RWPE2 (cell line): ENCODE measurements around the gene FCRLB.

ENCODE experiments used
- ATAC-seq: fragments of 200-7000 bp; cut with Tn5 transposase; 3 replicates; pipeline ENCODE4 v1.9.1; 2021; ENCODE audit warnings: low read depth
- DNase-seq: peaks from one replicate; pipeline ENCODE4 v3.0.0-alpha.2; 2020; ENCODE audit warnings: low spot score
- H3K27ac ChIP-seq: fragments of 450-650 bp; 2 replicates; pipeline ENCODE4 v1.5.1; 2017; ENCODE audit warnings: mild to moderate bottlenecking; ENCODE audit not compliant: poor library complexity, severe bottlenecking
- H3K27me3 ChIP-seq: fragments of 250-450 bp; sonication (Bioruptor Pico); 2 replicates; pipeline ENCODE4 v1.5.1; 2021; ENCODE audit warnings: mild to moderate bottlenecking, moderate library complexity; ENCODE audit not compliant: insufficient read depth, poor library complexity, severe bottlenecking
- H3K36me3 ChIP-seq: fragments of 250-450 bp; sonication (Bioruptor Pico); 2 replicates; pipeline ENCODE4 v1.5.1; 2020; ENCODE audit warnings: low read depth, mild to moderate bottlenecking, moderate library complexity
- H3K4me1 ChIP-seq: fragments of 250-450 bp; sonication (Bioruptor Pico); 2 replicates; pipeline ENCODE4 v1.5.1; 2021; ENCODE audit warnings: mild to moderate bottlenecking, moderate library complexity; ENCODE audit not compliant: insufficient read depth, poor library complexity, severe bottlenecking
- H3K4me3 ChIP-seq: fragments of 250-450 bp; sonication (Bioruptor Pico); 2 replicates; pipeline ENCODE4 v1.5.1; 2021; ENCODE audit warnings: mild to moderate bottlenecking, moderate library complexity; ENCODE audit not compliant: severe bottlenecking
- H3K9me3 ChIP-seq: fragments of 250-450 bp; sonication (Bioruptor Pico); 2 replicates; pipeline ENCODE4 v1.5.1; 2021; ENCODE audit warnings: mild to moderate bottlenecking, moderate library complexity; ENCODE audit not compliant: severe bottlenecking
- TF ChIP-seq, protein P1 (sequence below): fragments of 450-650 bp; IDR thresholded peaks from one replicate; pipeline ENCODE4 v1.5.1; 2017; ENCODE audit warnings: mild to moderate bottlenecking, moderate library complexity; ENCODE audit not compliant: poor library complexity, severe bottlenecking

Gene FCRLB

DNA sequence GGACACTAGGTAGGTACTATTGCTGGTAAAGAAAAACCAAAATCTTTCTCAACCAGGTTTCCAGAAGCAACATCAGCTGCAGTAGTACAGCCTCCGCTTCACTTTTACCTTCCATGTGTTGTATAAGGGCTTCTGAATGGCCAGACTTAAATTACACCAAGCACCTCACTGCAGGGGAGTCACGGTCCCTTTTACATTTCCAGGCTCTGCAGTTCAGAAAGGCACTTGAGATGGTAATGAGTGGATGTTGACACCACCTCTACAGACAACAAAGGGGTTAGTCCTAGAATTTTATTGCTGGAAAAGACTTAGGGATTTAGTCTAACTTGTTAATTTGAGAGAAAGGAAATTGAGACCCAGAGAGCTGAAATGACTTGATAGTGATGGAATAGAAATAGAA lies 16.3 kb downstream of the FCRLB start:
- Histone ChIP-seq H3K36me3 (no peaks in the 10 kb centered on the region), H3K4me1 (peaks cover 39% of the 10 kb centered on the region), H3K9me3 (no peaks in the 10 kb centered on the region), H3K27me3 (no peaks in the 10 kb centered on the region), H3K4me3 (no peak overlapping the region), H3K27ac (peak overlapping the region; percentile 92)
- TF ChIP-seq, protein P1, sequence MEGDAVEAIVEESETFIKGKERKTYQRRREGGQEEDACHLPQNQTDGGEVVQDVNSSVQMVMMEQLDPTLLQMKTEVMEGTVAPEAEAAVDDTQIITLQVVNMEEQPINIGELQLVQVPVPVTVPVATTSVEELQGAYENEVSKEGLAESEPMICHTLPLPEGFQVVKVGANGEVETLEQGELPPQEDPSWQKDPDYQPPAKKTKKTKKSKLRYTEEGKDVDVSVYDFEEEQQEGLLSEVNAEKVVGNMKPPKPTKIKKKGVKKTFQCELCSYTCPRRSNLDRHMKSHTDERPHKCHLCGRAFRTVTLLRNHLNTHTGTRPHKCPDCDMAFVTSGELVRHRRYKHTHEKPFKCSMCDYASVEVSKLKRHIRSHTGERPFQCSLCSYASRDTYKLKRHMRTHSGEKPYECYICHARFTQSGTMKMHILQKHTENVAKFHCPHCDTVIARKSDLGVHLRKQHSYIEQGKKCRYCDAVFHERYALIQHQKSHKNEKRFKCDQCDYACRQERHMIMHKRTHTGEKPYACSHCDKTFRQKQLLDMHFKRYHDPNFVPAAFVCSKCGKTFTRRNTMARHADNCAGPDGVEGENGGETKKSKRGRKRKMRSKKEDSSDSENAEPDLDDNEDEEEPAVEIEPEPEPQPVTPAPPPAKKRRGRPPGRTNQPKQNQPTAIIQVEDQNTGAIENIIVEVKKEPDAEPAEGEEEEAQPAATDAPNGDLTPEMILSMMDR, result no peak
- no peak for ATAC-seq
- DNase-seq, result no peak

DNA sequence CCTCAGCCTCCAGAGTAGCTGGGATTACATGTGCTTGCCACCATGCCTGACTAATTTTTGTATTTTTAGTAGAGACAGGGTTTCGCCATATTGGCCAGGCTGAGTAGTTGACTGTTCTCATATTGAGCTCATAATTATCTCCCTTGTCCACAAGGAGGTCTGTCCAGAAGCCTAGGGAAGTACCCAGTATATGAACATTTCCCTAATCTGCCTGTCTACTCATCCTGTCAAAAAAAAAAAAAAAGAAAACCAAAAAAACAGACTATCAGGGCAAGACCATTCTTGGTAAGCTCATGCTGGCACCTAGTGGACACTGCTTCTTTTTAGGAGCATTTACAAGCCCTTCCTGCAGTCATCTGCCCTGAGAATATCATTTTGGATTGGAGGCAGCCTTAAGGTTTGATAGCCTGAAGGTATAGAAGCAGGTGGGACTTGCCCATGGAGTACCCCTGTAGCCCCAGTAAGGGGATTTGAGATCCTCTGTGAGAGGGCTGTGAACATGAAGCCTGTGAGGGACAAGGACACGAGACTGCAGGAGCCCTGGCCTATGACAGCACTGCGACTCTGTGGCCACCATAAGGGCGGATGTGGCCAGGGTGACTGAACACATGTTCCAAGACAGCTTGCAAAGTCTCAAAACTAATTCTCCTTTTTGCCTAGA lies 17.4 kb downstream of the FCRLB start:
- DNase-seq, result no peak
- H3K27me3 ChIP-seq, result no peaks in the 10 kb centered on the region
- TF ChIP-seq, protein P1, result peak; percentile 83
- peaks cover 30% of the 10 kb centered on the region for H3K4me1 ChIP-seq
- H3K27ac ChIP-seq, result no peak overlapping the region
- H3K36me3 ChIP-seq, result no peaks in the 10 kb centered on the region
- ATAC-seq, result peak; percentile 70
- H3K4me3 ChIP-seq, result no peak overlapping the region
- no peaks in the 10 kb centered on the region for H3K9me3 ChIP-seq

DNA sequence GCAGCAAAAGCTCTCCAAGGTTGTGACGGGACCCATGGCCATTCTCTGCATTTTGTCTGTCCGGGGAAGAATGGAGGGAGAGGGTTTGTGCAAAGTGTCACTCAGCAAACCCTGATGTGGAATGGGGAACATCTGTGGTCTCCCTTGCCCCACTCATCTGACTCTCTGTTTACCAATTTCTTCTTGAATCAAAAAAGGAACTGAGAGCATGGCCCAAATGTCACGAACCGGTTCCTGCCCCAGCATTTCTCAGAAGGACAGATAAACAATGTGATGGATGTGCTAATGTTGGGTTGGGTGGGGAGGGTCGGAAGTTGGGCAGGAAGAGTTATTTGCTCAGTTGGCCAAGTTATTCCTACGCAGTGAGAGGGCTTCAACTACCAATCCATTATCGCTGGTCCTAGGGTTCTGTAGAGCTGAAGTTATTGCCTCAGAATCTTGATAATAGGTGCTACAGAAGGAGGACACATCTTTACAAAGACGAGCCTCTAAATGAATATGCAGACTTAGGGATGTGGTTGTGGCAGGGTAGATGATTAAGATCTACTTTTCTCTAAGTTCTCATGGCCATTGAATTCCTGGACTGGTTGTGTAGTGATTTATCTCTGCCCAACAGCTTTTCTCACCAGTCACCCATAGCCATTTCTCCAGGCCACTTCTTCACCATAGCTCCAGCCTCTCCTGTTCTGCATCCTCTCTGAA lies 18.7 kb downstream of the FCRLB start:
- peaks cover 25% of the 10 kb centered on the region for H3K4me1 ChIP-seq
- DNase-seq, result no peak

DNA sequence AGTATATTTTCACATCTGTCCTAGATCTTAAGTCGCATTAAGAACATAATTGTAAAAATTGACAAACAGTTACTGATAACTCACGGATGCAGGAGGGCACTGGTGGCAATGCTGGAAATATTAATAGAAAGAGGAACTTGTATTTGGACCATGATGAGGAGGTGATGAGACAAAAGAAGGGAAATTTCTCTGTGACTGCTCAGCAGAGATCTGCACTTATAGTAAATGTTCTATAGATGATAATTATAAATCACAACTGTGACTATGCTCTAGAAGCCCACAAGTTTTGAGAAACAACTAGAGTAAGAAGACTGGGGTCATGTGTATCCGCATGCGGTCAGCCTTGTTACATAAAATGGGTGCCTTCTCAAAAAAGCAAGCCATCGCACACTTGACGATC lies 19.6 kb downstream of the FCRLB start:
- ATAC-seq, result no peak
- DNase-seq, result no peak
- Histone ChIP-seq H3K9me3 (no peaks in the 10 kb centered on the region), H3K27ac (no peak overlapping the region), H3K27me3 (no peaks in the 10 kb centered on the region), H3K4me1 (peaks cover 18% of the 10 kb centered on the region), H3K36me3 (no peaks in the 10 kb centered on the region), H3K4me3 (no peak overlapping the region)
- TF ChIP-seq, protein P1, result no peak

More for the DNA sequence above, 18.7 kb downstream of the FCRLB start:
- no peaks in the 10 kb centered on the region for H3K36me3 ChIP-seq
- H3K27me3 ChIP-seq, result no peaks in the 10 kb centered on the region
- ATAC-seq, result no peak
- TF ChIP-seq, protein P1, result no peak
- H3K9me3 ChIP-seq, result no peaks in the 10 kb centered on the region
- H3K27ac ChIP-seq, result no peak overlapping the region
- H3K4me3 ChIP-seq, result no peak overlapping the region

DNA sequence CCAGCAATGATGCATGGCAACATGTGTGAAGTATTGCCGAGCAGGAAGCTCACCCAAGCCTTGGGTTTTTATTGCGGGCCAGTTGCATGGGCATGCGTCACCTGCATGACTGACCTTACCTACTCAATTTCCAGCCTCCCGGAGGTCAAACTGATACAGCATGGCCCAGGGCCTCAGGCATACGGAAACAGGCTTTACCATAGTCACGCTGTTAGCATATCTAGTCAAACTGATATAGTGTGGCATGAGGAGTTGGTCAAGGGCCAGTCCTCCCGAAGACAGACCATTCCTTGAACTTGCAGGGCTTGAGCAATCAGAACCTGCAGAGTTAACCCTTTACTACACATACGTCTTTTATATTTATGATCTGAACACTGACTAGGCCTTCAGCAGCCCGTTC lies 21.9 kb downstream of the FCRLB start:
- H3K4me3 ChIP-seq, result no peak overlapping the region
- no peak for ATAC-seq
- no peaks in the 10 kb centered on the region for H3K36me3 ChIP-seq
- DNase-seq, result no peak
- peaks cover 5% of the 10 kb centered on the region for H3K4me1 ChIP-seq
- H3K27me3 ChIP-seq, result no peaks in the 10 kb centered on the region
- H3K27ac ChIP-seq, result peak overlapping the region; percentile 8
- H3K9me3 ChIP-seq, result no peaks in the 10 kb centered on the region
- TF ChIP-seq, protein P1, result no peak
